GM12878 (cell line): ENCODE results near the gene BEX3. TPM values are rescaled to one million over a fixed set of nuclear protein-coding genes. Genes with fewer than 3 reads are reported as not detected.

Source experiments
- ATAC-seq: fragments of 200-7000 bp; cut with Tn5 transposase; 3 replicates; pipeline ENCODE4 v1.9.1; 2020; ENCODE audit warnings: mild to moderate bottlenecking, moderate library complexity
- BruUV-seq: library from RNA; stranded (reverse); fragments of 400-500 nt; replicated peaks from 2 replicates; lab custom pipeline; 2021; lab: Mats Ljungman, UMichigan
- CTCF ChIA-PET: fragments of 300-600 bp; sonication (Branson Sonifier 250); formaldehyde crosslinking; extraction: SDS; loops from one replicate; lab custom pipeline; 2021; ENCODE audit warnings: inconsistent platforms; lab: Yijun Ruan, JAX
- POLR2A ChIA-PET: fragments of 350-600 bp; formaldehyde crosslinking; extraction: SDS; loops from one replicate; lab custom pipeline; 2021; ENCODE audit warnings: inconsistent platforms; lab: Charles Lee
- RAD21 ChIA-PET: fragments of 300-600 bp; sonication (Branson Sonifier 250); formaldehyde crosslinking; loops from one replicate; lab custom pipeline; 2023; ENCODE audit warnings: antibody characterized with exemption; ENCODE audit not compliant: unreplicated experiment; lab: Charles Lee
- SMC1A ChIA-PET: fragments of 300-600 bp; sonication (Branson Sonifier 250); formaldehyde crosslinking; loops from one replicate; lab custom pipeline; 2023; ENCODE audit not compliant: unreplicated experiment, uncharacterized antibody; lab: Charles Lee
- DNase-seq: peaks from one replicate; pipeline ENCODE4 v3.0.0-alpha.2; 2011; ENCODE audit warnings: low read depth, low spot score
- FAIRE-seq: peaks from 3 replicates; lab custom pipeline; 2011; peaks lifted over from hg19 to GRCh38; lab: Jason Lieb, UNC
- H2AFZ ChIP-seq: 2 replicates; pipeline ENCODE4 v1.6.0; 2011; ENCODE audit warnings: low read depth, low read length, control low read depth; ENCODE audit not compliant: control insufficient read depth
- H3K27ac ChIP-seq: 2 replicates; pipeline ENCODE4 v1.5.1; 2011; ENCODE audit warnings: control low read depth; ENCODE audit not compliant: control insufficient read depth, insufficient read depth
- H3K27me3 ChIP-seq, 2 experiments: replicated peaks in 1 of 2; 2 replicates each; pipeline versions ENCODE4 v1.6.0 to v1.6.1; 2011; ENCODE audit warnings: low read length in 1 of 2; ENCODE audit not compliant: control insufficient read depth in 2 of 2, insufficient read depth in 2 of 2
- H3K36me3 ChIP-seq, 2 experiments: 2 replicates each; pipeline ENCODE4 v1.5.1; 2011; ENCODE audit warnings: low read length in 1 of 2; ENCODE audit not compliant: control insufficient read depth in 2 of 2, insufficient read depth in 2 of 2
- H3K4me1 ChIP-seq: 2 replicates; pipeline ENCODE4 v1.6.1; 2011; ENCODE audit warnings: mild to moderate bottlenecking, low read length, moderate library complexity, mixed read lengths; ENCODE audit not compliant: control insufficient read depth, insufficient read depth
- H3K4me2 ChIP-seq: 2 replicates; pipeline ENCODE4 v1.6.0; 2011; ENCODE audit warnings: control low read depth; ENCODE audit not compliant: control insufficient read depth, insufficient read depth
- H3K4me3 ChIP-seq: fragments of 200-600 bp; sonication (generic); 2 replicates; pipeline ENCODE4 v1.5.1; 2016
- H3K79me2 ChIP-seq: 2 replicates; pipeline ENCODE4 v1.6.0; 2011; ENCODE audit warnings: low read length; ENCODE audit not compliant: control insufficient read depth, insufficient read depth
- H3K9ac ChIP-seq: 2 replicates; pipeline ENCODE4 v1.8.0; 2011; ENCODE audit warnings: low read length, control low read depth, mixed read lengths; ENCODE audit not compliant: control insufficient read depth, insufficient read depth
- H3K9me3 ChIP-seq: replicated peaks from 3 replicates; pipeline ENCODE4 v1.5.1; 2011; ENCODE audit warnings: mild to moderate bottlenecking, low read length; ENCODE audit not compliant: control insufficient read depth, insufficient read depth
- H4K20me1 ChIP-seq: 2 replicates; pipeline ENCODE4 v1.6.0; 2011; ENCODE audit not compliant: control insufficient read depth, insufficient read depth
- BHLHE40 ChIP-seq, 2 experiments: fragments of 450-650 bp in 1 of 2; IDR thresholded peaks; 2 replicates each; pipeline ENCODE4 v1.6.1; 2011 to 2017; ENCODE audit warnings: low read depth in 2 of 2, borderline replicate concordance in 1 of 2, improper control_type of control experiment in 1 of 2, low read length in 1 of 2, mild to moderate bottlenecking in 1 of 2
- CBFB ChIP-seq: IDR thresholded peaks from 2 replicates; pipeline ENCODE4 v1.6.1; 2016; ENCODE audit warnings: antibody characterized with exemption, low read depth
- CHD2 ChIP-seq: IDR thresholded peaks from 2 replicates; pipeline ENCODE4 v1.6.1; 2011; ENCODE audit warnings: low read depth, low read length, improper control_type of control experiment, borderline replicate concordance
- CREM ChIP-seq: IDR thresholded peaks from 2 replicates; pipeline ENCODE4 v1.6.1; 2014; ENCODE audit warnings: antibody characterized with exemption, low read depth
- HDAC2 ChIP-seq: fragments of 200-600 bp; sonication (generic); IDR thresholded peaks from 2 replicates; pipeline ENCODE4 v1.6.1; 2017
- IKZF2 ChIP-seq, 2 experiments: fragments of 450-650 bp; IDR thresholded peaks; 2 replicates each; pipeline ENCODE4 v1.6.1; 2017; ENCODE audit warnings: mild to moderate bottlenecking in 2 of 2, moderate library complexity in 2 of 2
- IRF3 ChIP-seq: fragments of 450-650 bp; IDR thresholded peaks from 2 replicates; pipeline ENCODE4 v1.6.1; 2014; ENCODE audit warnings: mild to moderate bottlenecking
- JUNB ChIP-seq: IDR thresholded peaks from 2 replicates; pipeline ENCODE4 v1.6.1; 2016; ENCODE audit warnings: antibody characterized with exemption, mild to moderate bottlenecking
- JUND ChIP-seq: IDR thresholded peaks from 2 replicates; pipeline ENCODE4 v1.6.1; 2012; ENCODE audit warnings: low read depth, mild to moderate bottlenecking, low read length, improper control_type of control experiment, moderate library complexity
- KLF5 ChIP-seq: fragments of 450-650 bp; IDR thresholded peaks from 2 replicates; pipeline ENCODE4 v1.6.1; 2014; ENCODE audit warnings: mild to moderate bottlenecking; ENCODE audit not compliant: partially characterized antibody
- MYC ChIP-seq: IDR thresholded peaks from 2 replicates; pipeline ENCODE4 v1.6.1; 2011; ENCODE audit warnings: mild to moderate bottlenecking, low read length, moderate library complexity, inconsistent platforms; ENCODE audit not compliant: insufficient read depth, insufficient replicate concordance, insufficient read length, severe bottlenecking
- NKRF ChIP-seq: fragments of 450-650 bp; conservative IDR thresholded peaks from 2 replicates; pipeline ENCODE4 v1.6.1; 2017; ENCODE audit warnings: mild to moderate bottlenecking, moderate library complexity
- TAF1 ChIP-seq: IDR thresholded peaks from 2 replicates; pipeline ENCODE4 v1.6.1; 2011; ENCODE audit warnings: mild to moderate bottlenecking, low read depth, low read length, borderline replicate concordance
- TCF7 ChIP-seq: IDR thresholded peaks from 2 replicates; pipeline ENCODE4 v1.6.1; 2014; ENCODE audit warnings: antibody characterized with exemption, borderline replicate concordance
- YY1 ChIP-seq: IDR thresholded peaks from 2 replicates; pipeline ENCODE4 v1.6.1; 2011; ENCODE audit warnings: low read depth, mild to moderate bottlenecking, low read length
- ZBED1 ChIP-seq: IDR thresholded peaks from 2 replicates; pipeline ENCODE4 v1.6.1; 2016; ENCODE audit warnings: borderline replicate concordance
- in situ Hi-C: fragments of 300-500 bp; cut with MboI; formaldehyde crosslinking; loops from 9 replicates; pipeline ENCODE4 v1.14.3; 2018; ENCODE audit warnings: mixed read lengths
- intact Hi-C: fragments of 100-400 bp; cut with micrococcal nuclease; formaldehyde crosslinking; loops from one replicate; pipeline ENCODE4 v1.14.2; 2022; ENCODE audit not compliant: unreplicated experiment
- polyA plus RNA-seq, 11 experiments: library from polyadenylated mRNA; depleted of rRNA in 4 of 11; unstranded in 6 of 11; stranded (reverse) in 5 of 11; fragments of >200 nt; fragmentation: Nextera tagmentation in 4 of 11; fragmentation: Illumina TruSeq in 1 of 11; extraction: Ambion mirVana in 4 of 11; extraction: Trizol in 1 of 11; gene quantifications; 1 replicate in 1 of 11; 2 replicates in 10 of 11; pipeline versions ENCODE4 v1.2.1 to v1.2.3, GENCODE V29; 2011 to 2016; ENCODE audit warnings: inconsistent platforms in 2 of 11, missing spikeins in 2 of 11, low read depth in 1 of 11
- total RNA-seq, 4 experiments: library from RNA; depleted of rRNA in 3 of 4; stranded (reverse); fragments of >200 nt in 3 of 4; fragmentation: Illumina TruSeq in 1 of 4; extraction: Trizol in 1 of 4; gene quantifications; 2 replicates each; pipeline versions ENCODE4 v1.2.1 to v1.2.3, GENCODE V29; 2013 to 2021
- TF ChIP-seq, protein P1 (sequence below): IDR thresholded peaks from 2 replicates; pipeline ENCODE4 v1.6.1; 2012; ENCODE audit warnings: low read depth, low read length, improper control_type of control experiment
- TF ChIP-seq, protein P2 (sequence below): IDR thresholded peaks from 2 replicates; pipeline ENCODE4 v1.6.1; 2012; ENCODE audit warnings: mild to moderate bottlenecking, low read depth, low read length

BEX3 gene
- total and polyA plus RNA-seq, 10 of the 15 experiments (the other 5 are each of a cell fraction or from before 2014, with no cell fraction given), result 1.3 to 1.5 TPM; not detected in 8

- no peak overlapping the region for H3K4me2 ChIP-seq
- SMC1A ChIA-PET, result no interaction called here
- FAIRE-seq, result no peak
- BruUV-seq, result no TSS peak
- CTCF ChIA-PET, result no interaction called here
- H3K36me3 ChIP-seq, result no peaks in the 10 kb centered on the region
- no peak for ATAC-seq
- no peak overlapping the region for H3K9ac ChIP-seq
- H3K9me3 ChIP-seq, result no peaks in the 10 kb centered on the region
- no peaks in the 10 kb centered on the region for H3K79me2 ChIP-seq
- H3K27me3 ChIP-seq, result no peaks in the 10 kb centered on the region
- intact Hi-C loops (no loop called here), in situ Hi-C loops (no loop called here)
- DNase-seq, result no peak
- H2AFZ ChIP-seq, result no peak overlapping the region
- H4K20me1 ChIP-seq, result no peaks in the 10 kb centered on the region
- RAD21 ChIA-PET, result no interaction called here
- no peaks in the 10 kb centered on the region for H3K4me1 ChIP-seq
- H3K27ac ChIP-seq, result no peak overlapping the region
- POLR2A ChIA-PET, result no interaction called here
- H3K4me3 ChIP-seq, result no peak overlapping the region
- TF ChIP-seq, protein P1, sequence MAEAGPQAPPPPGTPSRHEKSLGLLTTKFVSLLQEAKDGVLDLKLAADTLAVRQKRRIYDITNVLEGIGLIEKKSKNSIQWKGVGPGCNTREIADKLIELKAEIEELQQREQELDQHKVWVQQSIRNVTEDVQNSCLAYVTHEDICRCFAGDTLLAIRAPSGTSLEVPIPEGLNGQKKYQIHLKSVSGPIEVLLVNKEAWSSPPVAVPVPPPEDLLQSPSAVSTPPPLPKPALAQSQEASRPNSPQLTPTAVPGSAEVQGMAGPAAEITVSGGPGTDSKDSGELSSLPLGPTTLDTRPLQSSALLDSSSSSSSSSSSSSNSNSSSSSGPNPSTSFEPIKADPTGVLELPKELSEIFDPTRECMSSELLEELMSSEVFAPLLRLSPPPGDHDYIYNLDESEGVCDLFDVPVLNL, result no peak
- TF ChIP-seq KLF5 (no peak), YY1 (no peak), TCF7 (no peak), NKRF (no peak), CBFB (no peak), HDAC2 (no peak), JUNB (no peak), IKZF2 (IDR thresholded peaks at IDR 0.05) (no peak), BHLHE40 (IDR thresholded peaks at IDR 0.05; ENCODE audit: borderline replicate concordance in 1 of 2, low read depth in 2 of 2, low read length in 1 of 2) (no peak), CREM (no peak), CHD2 (no peak), JUND (no peak), TAF1 (no peak), IRF3 (no peak), MYC (no peak), ZBED1 (no peak)
- TF ChIP-seq, protein P2, sequence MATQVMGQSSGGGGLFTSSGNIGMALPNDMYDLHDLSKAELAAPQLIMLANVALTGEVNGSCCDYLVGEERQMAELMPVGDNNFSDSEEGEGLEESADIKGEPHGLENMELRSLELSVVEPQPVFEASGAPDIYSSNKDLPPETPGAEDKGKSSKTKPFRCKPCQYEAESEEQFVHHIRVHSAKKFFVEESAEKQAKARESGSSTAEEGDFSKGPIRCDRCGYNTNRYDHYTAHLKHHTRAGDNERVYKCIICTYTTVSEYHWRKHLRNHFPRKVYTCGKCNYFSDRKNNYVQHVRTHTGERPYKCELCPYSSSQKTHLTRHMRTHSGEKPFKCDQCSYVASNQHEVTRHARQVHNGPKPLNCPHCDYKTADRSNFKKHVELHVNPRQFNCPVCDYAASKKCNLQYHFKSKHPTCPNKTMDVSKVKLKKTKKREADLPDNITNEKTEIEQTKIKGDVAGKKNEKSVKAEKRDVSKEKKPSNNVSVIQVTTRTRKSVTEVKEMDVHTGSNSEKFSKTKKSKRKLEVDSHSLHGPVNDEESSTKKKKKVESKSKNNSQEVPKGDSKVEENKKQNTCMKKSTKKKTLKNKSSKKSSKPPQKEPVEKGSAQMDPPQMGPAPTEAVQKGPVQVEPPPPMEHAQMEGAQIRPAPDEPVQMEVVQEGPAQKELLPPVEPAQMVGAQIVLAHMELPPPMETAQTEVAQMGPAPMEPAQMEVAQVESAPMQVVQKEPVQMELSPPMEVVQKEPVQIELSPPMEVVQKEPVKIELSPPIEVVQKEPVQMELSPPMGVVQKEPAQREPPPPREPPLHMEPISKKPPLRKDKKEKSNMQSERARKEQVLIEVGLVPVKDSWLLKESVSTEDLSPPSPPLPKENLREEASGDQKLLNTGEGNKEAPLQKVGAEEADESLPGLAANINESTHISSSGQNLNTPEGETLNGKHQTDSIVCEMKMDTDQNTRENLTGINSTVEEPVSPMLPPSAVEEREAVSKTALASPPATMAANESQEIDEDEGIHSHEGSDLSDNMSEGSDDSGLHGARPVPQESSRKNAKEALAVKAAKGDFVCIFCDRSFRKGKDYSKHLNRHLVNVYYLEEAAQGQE, result no peak
Measured at GRCh38 chrX:103369479-103369878, 6.9 kb upstream of the BEX3 start.
